ENCODE results near the gene STAM2. TPM values are rescaled to one million over a fixed set of nuclear protein-coding genes. Genes with fewer than 3 reads are reported as not detected.

The STAM2 gene
- total and polyA plus RNA-seq, 7 experiments from 2014 or later = 2.6 to 22.2 (median 15.0) TPM

DNA sequence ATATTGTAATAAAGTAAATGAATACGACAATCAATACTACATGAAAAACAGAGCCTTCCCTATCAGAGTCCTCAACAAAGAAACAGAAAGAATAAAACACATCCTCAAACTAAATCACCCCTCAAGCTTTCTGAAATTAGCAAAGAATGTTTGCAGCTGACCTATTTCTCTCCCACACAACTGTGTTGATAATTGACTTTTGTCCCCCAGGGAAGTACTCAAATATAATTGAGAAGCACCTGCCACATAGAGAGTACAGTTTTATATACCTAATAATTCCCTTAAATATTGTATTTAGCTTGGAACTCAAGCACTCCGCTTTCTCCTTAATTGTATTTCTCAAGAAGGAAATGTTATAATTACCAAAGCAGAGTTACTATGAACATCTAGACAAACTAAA, 89.3 kb downstream of the STAM2 start:
- Mint-ChIP-seq H3K36me3 (no peaks in the 10 kb centered on the region), H3K4me3 (no peak overlapping the region), H3K4me1 (peaks cover 0 to 1% (median 0%) of the 10 kb centered on the region in 7 donors), H3K27ac (no peak overlapping the region), H3K27me3 (peaks cover 0 to 13% (median 0%) of the 10 kb centered on the region in 5 donors), H3K9me3 (no peaks in the 10 kb centered on the region)
- H3K4me1 ChIP-seq (ENCODE audit: control insufficient read depth in 2 of 2, insufficient read depth in 2 of 2, low read length in 2 of 2) = no peaks in the 10 kb centered on the region
- H3K36me3 ChIP-seq (ENCODE audit: control insufficient read depth in 2 of 3, insufficient read depth in 3 of 3, low read length in 3 of 3) = no peaks in the 10 kb centered on the region
- ATAC-seq = no peak
- no peaks in the 10 kb centered on the region for H3K9me3 ChIP-seq (ENCODE audit: control insufficient read depth in 2 of 3, low read length in 3 of 3)
- no peaks in the 10 kb centered on the region for H3K27me3 ChIP-seq (ENCODE audit: control insufficient read depth in 2 of 2, insufficient read depth in 2 of 2, low read length in 2 of 2)
- POLR2A ChIA-PET = no interaction called here
- H3K4me3 ChIP-seq (ENCODE audit: low read length) = no peak overlapping the region
- no peak overlapping the region for H3K27ac ChIP-seq (ENCODE audit: low read depth, low read length)
- DNase-seq = no peak
- intact Hi-C loops (cut with micrococcal nuclease) = no loop called here
- CTCF ChIA-PET = no interaction called here

DNA sequence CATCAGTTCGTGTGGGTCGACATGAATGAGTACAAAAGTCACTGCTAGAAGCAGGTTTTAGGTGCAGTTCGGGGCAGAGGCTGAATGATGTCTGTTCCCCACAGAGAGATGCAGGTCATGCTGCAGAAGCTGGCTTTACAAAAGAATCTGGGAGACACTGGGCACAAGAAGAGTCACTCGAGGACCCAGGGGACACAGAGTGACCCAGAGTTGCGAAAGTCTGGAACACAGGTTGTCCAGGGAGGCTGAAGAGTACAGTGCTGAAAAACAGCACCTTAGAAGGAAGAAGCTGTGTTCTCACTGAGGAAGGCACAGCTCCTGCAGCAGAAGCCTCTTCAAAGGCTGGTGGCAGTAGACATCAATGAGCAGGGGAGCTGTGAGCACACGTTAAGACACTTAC, 91.5 kb downstream of the STAM2 start:
- H3K4me1 ChIP-seq (ENCODE audit: control insufficient read depth in 2 of 2, insufficient read depth in 2 of 2, low read length in 2 of 2) = no peaks in the 10 kb centered on the region
- Mint-ChIP-seq H3K36me3 (no peaks in the 10 kb centered on the region), H3K27ac (no peak overlapping the region), H3K4me1 (no peaks in the 10 kb centered on the region), H3K27me3 (peaks cover 0 to 10% (median 5%) of the 10 kb centered on the region in 5 donors), H3K9me3 (peaks cover 0 to 1% (median 0%) of the 10 kb centered on the region in 11 donors), H3K4me3 (no peak overlapping the region)
- H3K27me3 ChIP-seq (ENCODE audit: control insufficient read depth in 2 of 2, insufficient read depth in 2 of 2, low read length in 2 of 2) = no peaks in the 10 kb centered on the region
- intact Hi-C loops (cut with micrococcal nuclease) = no loop called here
- no peaks in the 10 kb centered on the region for H3K9me3 ChIP-seq (ENCODE audit: control insufficient read depth in 2 of 3, low read length in 3 of 3)
- ATAC-seq (no peak), DNase-seq (no peak)
- H3K36me3 ChIP-seq (ENCODE audit: control insufficient read depth in 2 of 3, insufficient read depth in 3 of 3, low read length in 3 of 3) = no peaks in the 10 kb centered on the region
- POLR2A ChIA-PET = no interaction called here
- no peak overlapping the region for H3K27ac ChIP-seq (ENCODE audit: low read depth, low read length)
- CTCF ChIA-PET = no interaction called here
- no peak overlapping the region for H3K4me3 ChIP-seq (ENCODE audit: low read length)

DNA sequence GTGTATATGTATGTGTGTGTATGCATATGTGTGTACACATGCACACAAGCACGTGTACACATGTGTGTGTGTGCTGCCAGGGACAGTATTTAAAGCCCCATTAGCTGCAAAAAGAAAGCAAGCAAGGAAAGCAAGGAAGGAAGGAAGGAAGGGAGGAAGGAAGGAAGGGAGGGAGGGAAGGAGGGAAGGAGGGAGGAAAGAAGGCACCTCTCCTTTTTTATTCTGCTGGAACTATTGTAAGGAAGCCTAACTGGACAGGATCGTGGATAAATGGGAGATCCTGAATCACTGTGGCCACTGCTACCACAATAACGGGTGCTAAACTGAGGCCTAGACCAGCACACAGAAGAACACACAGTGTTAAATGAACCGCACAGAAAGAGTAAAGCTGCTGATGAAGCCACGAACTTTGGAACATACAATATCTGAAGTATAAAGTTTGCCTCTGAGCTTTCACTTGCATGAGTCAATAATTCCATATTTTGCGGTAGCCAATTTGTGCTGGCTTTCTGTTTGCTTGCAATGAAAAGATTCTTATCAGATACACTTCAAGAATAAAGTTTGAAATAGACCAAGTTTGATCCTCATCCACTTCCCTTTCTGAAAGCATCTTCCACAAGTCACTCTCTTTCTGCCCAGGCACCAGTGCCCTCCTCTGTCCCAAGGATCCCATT, 92.2 kb downstream of the STAM2 start:
- H3K4me3 ChIP-seq (ENCODE audit: low read length) = no peak overlapping the region
- intact Hi-C loops (cut with micrococcal nuclease) = no loop called here
- H3K27ac Mint-ChIP-seq = no peak overlapping the region
- no peaks in the 10 kb centered on the region for H3K4me1 Mint-ChIP-seq
- H3K36me3 ChIP-seq (ENCODE audit: control insufficient read depth in 2 of 3, insufficient read depth in 3 of 3, low read length in 3 of 3) = no peaks in the 10 kb centered on the region
- H3K4me3 Mint-ChIP-seq = no peak overlapping the region
- H3K27ac ChIP-seq (ENCODE audit: low read depth, low read length) = no peak overlapping the region
- no peaks in the 10 kb centered on the region for H3K9me3 ChIP-seq (ENCODE audit: control insufficient read depth in 2 of 3, low read length in 3 of 3)
- H3K27me3 ChIP-seq (ENCODE audit: control insufficient read depth in 2 of 2, insufficient read depth in 2 of 2, low read length in 2 of 2) = no peaks in the 10 kb centered on the region
- H3K36me3 Mint-ChIP-seq = no peaks in the 10 kb centered on the region
- no peak for ATAC-seq
- H3K27me3 Mint-ChIP-seq = peaks cover 0 to 5% (median 3%) of the 10 kb centered on the region in 5 donors
- ChIA-PET CTCF (no interaction called here), POLR2A (no interaction called here)
- no peaks in the 10 kb centered on the region for H3K4me1 ChIP-seq (ENCODE audit: control insufficient read depth in 2 of 2, insufficient read depth in 2 of 2, low read length in 2 of 2)
- no peak for DNase-seq
- peaks cover 0 to 1% (median 0%) of the 10 kb centered on the region in 11 donors for H3K9me3 Mint-ChIP-seq

GRCh38 chr2:152078662-152079061, 96.9 kb downstream of the STAM2 start:
- no peaks in the 10 kb centered on the region for H3K4me1 Mint-ChIP-seq
- CTCF ChIA-PET = no interaction called here
- Histone ChIP-seq H3K27me3 (ENCODE audit: control insufficient read depth in 2 of 2, insufficient read depth in 2 of 2, low read length in 2 of 2) (no peaks in the 10 kb centered on the region), H3K27ac (ENCODE audit: low read depth, low read length) (no peak overlapping the region), H3K36me3 (ENCODE audit: control insufficient read depth in 2 of 3, insufficient read depth in 3 of 3, low read length in 3 of 3) (no peaks in the 10 kb centered on the region), H3K9me3 (ENCODE audit: control insufficient read depth in 2 of 3, low read length in 3 of 3) (no peaks in the 10 kb centered on the region), H3K4me1 (ENCODE audit: control insufficient read depth in 2 of 2, insufficient read depth in 2 of 2, low read length in 2 of 2) (no peaks in the 10 kb centered on the region), H3K4me3 (ENCODE audit: low read length) (no peak overlapping the region)
- H3K4me3 Mint-ChIP-seq = no peak overlapping the region
- peaks cover 0 to 1% (median 0%) of the 10 kb centered on the region in 11 donors for H3K9me3 Mint-ChIP-seq
- ATAC-seq = no peak
- no peak for DNase-seq
- POLR2A ChIA-PET = no interaction called here
- intact Hi-C loops (cut with micrococcal nuclease) = no loop called here
- H3K27ac Mint-ChIP-seq = no peak overlapping the region
- H3K27me3 Mint-ChIP-seq = peaks cover 0 to 5% (median 4%) of the 10 kb centered on the region in 5 donors
- no peaks in the 10 kb centered on the region for H3K36me3 Mint-ChIP-seq

- intact Hi-C loops (cut with micrococcal nuclease) = no loop called here
- H3K9me3 ChIP-seq (ENCODE audit: control insufficient read depth in 2 of 3, low read length in 3 of 3) = no peaks in the 10 kb centered on the region
- H3K4me1 ChIP-seq (ENCODE audit: control insufficient read depth in 2 of 2, insufficient read depth in 2 of 2, low read length in 2 of 2) = no peaks in the 10 kb centered on the region
- ATAC-seq (no peak), DNase-seq (no peak)
- H3K36me3 Mint-ChIP-seq = no peaks in the 10 kb centered on the region
- POLR2A ChIA-PET = no interaction called here
- CTCF ChIA-PET = no interaction called here
- no peak overlapping the region for H3K27ac Mint-ChIP-seq
- H3K4me3 Mint-ChIP-seq = no peak overlapping the region
- H3K36me3 ChIP-seq (ENCODE audit: control insufficient read depth in 2 of 3, insufficient read depth in 3 of 3, low read length in 3 of 3) = no peaks in the 10 kb centered on the region
- H3K27ac ChIP-seq (ENCODE audit: low read depth, low read length) = no peak overlapping the region
- H3K27me3 Mint-ChIP-seq = peaks cover 0 to 5% (median 4%) of the 10 kb centered on the region in 5 donors
- no peaks in the 10 kb centered on the region for H3K4me1 Mint-ChIP-seq
- no peak overlapping the region for H3K4me3 ChIP-seq (ENCODE audit: low read length)
- no peaks in the 10 kb centered on the region for H3K27me3 ChIP-seq (ENCODE audit: control insufficient read depth in 2 of 2, insufficient read depth in 2 of 2, low read length in 2 of 2)
- peaks cover 0 to 1% (median 0%) of the 10 kb centered on the region in 11 donors for H3K9me3 Mint-ChIP-seq
Measured at GRCh38 chr2:152078023-152078422, 97.5 kb downstream of the STAM2 start.

- ChIA-PET CTCF (no interaction called here), POLR2A (no interaction called here)
- Histone ChIP-seq H3K36me3 (ENCODE audit: control insufficient read depth in 2 of 3, insufficient read depth in 3 of 3, low read length in 3 of 3) (no peaks in the 10 kb centered on the region), H3K27ac (ENCODE audit: low read depth, low read length) (no peak overlapping the region), H3K9me3 (ENCODE audit: control insufficient read depth in 2 of 3, low read length in 3 of 3) (no peaks in the 10 kb centered on the region), H3K4me1 (ENCODE audit: control insufficient read depth in 2 of 2, insufficient read depth in 2 of 2, low read length in 2 of 2) (no peaks in the 10 kb centered on the region), H3K27me3 (ENCODE audit: control insufficient read depth in 2 of 2, insufficient read depth in 2 of 2, low read length in 2 of 2) (no peaks in the 10 kb centered on the region), H3K4me3 (ENCODE audit: low read length) (no peak overlapping the region)
- no peak for DNase-seq
- H3K27ac Mint-ChIP-seq = no peak overlapping the region
- no peak overlapping the region for H3K4me3 Mint-ChIP-seq
- intact Hi-C loops (cut with micrococcal nuclease) = no loop called here
- H3K36me3 Mint-ChIP-seq = no peaks in the 10 kb centered on the region
- H3K9me3 Mint-ChIP-seq = no peaks in the 10 kb centered on the region
- H3K4me1 Mint-ChIP-seq = no peaks in the 10 kb centered on the region
- peaks cover 0 to 4% (median 2%) of the 10 kb centered on the region in 5 donors for H3K27me3 Mint-ChIP-seq
- ATAC-seq = no peak
Measured at GRCh38 chr2:152075461-152076050, 100.0 kb downstream of the STAM2 start.

GRCh38 chr2:152072011-152072410, 103.6 kb downstream of the STAM2 start:
- ChIA-PET POLR2A (no interaction called here), CTCF (no interaction called here)
- Mint-ChIP-seq H3K27ac (no peak overlapping the region), H3K4me1 (no peaks in the 10 kb centered on the region), H3K27me3 (peaks cover 0 to 4% (median 0%) of the 10 kb centered on the region in 5 donors), H3K4me3 (no peak overlapping the region), H3K9me3 (peaks cover 0 to 2% (median 0%) of the 10 kb centered on the region in 11 donors), H3K36me3 (no peaks in the 10 kb centered on the region)
- DNase-seq (no peak), ATAC-seq (no peak)
- no peak overlapping the region for H3K4me3 ChIP-seq (ENCODE audit: low read length)
- no peak overlapping the region for H3K27ac ChIP-seq (ENCODE audit: low read depth, low read length)
- intact Hi-C loops (cut with micrococcal nuclease) = no loop called here
- no peaks in the 10 kb centered on the region for H3K9me3 ChIP-seq (ENCODE audit: control insufficient read depth in 2 of 3, low read length in 3 of 3)
- H3K27me3 ChIP-seq (ENCODE audit: control insufficient read depth in 2 of 2, insufficient read depth in 2 of 2, low read length in 2 of 2) = no peaks in the 10 kb centered on the region
- no peaks in the 10 kb centered on the region for H3K4me1 ChIP-seq (ENCODE audit: control insufficient read depth in 2 of 2, insufficient read depth in 2 of 2, low read length in 2 of 2)
- no peaks in the 10 kb centered on the region for H3K36me3 ChIP-seq (ENCODE audit: control insufficient read depth in 2 of 3, insufficient read depth in 3 of 3, low read length in 3 of 3)
